KOPT-K1 (cell line): ENCODE measurements around the gene ARHGAP30.
A peak's percentile ranks its signal among the peaks of the same experiment; 100 is the strongest.

Experiments used
- H3K27ac ChIP-seq: fragments of 200-600 bp; sonication (generic); 2 replicates; pipeline ENCODE4 v1.5.1; 2016; ENCODE audit warnings: antibody characterized with exemption, mild to moderate bottlenecking, low read depth, low read length; ENCODE audit not compliant: poor library complexity, severe bottlenecking
- H3K36me3 ChIP-seq: fragments of 200-600 bp; sonication (generic); 2 replicates; pipeline ENCODE4 v1.5.1; 2017; ENCODE audit warnings: antibody characterized with exemption, mild to moderate bottlenecking, low read length, moderate library complexity; ENCODE audit not compliant: insufficient read depth
- H3K9me3 ChIP-seq: fragments of 200-600 bp; sonication (generic); 2 replicates; pipeline ENCODE4 v1.5.1; 2017; ENCODE audit warnings: antibody characterized with exemption, low read length, mild to moderate bottlenecking; ENCODE audit not compliant: insufficient read depth, poor library complexity, severe bottlenecking

ARHGAP30 gene

DNA sequence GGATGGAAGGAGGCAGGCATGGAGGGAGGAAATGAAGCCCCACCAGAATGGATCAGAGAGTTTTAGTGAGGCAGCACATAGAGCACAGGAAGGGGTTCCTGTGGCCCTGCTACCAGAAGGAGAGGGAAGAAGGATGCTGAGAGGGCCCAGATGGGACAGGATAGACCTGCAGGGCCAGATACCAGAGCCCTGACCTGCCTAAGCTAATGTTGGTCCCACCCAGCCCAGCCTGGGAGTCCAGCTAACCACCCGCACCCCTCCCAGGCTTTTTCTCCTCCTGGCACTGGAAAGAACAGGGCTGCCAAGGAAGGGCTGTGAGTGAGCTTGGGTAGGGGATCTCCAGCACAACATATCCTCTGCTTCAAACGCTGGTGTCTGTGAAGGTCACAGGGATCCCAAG, 12.8 kb upstream of the ARHGAP30 start:
- Histone ChIP-seq H3K36me3 (no peaks in the 10 kb centered on the region), H3K27ac (no peak overlapping the region)

DNA sequence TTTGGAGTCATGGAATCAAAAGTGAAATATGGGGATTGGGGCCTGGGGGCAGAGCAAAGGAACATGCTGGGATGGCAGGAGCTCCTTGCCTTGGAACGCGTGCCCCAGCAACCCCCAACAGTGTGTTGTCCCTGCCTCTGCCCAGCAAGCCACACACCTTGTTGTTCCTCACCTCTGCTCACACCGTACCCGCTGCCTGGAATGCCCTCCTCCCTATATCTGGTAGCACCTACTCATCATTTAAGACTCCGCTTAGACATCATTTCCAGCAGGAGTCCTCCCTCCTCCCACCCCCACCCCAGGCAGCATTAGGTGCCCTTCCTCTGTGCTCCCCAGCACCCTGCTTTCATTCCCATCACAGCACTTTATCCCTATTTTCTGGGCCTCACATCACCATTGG, 11.8 kb upstream of the ARHGAP30 start:
- no peaks in the 10 kb centered on the region for H3K9me3 ChIP-seq
- no peaks in the 10 kb centered on the region for H3K36me3 ChIP-seq
- no peak overlapping the region for H3K27ac ChIP-seq

More for the DNA sequence above, 12.8 kb upstream of the ARHGAP30 start:
- H3K9me3 ChIP-seq, result no peaks in the 10 kb centered on the region

DNA sequence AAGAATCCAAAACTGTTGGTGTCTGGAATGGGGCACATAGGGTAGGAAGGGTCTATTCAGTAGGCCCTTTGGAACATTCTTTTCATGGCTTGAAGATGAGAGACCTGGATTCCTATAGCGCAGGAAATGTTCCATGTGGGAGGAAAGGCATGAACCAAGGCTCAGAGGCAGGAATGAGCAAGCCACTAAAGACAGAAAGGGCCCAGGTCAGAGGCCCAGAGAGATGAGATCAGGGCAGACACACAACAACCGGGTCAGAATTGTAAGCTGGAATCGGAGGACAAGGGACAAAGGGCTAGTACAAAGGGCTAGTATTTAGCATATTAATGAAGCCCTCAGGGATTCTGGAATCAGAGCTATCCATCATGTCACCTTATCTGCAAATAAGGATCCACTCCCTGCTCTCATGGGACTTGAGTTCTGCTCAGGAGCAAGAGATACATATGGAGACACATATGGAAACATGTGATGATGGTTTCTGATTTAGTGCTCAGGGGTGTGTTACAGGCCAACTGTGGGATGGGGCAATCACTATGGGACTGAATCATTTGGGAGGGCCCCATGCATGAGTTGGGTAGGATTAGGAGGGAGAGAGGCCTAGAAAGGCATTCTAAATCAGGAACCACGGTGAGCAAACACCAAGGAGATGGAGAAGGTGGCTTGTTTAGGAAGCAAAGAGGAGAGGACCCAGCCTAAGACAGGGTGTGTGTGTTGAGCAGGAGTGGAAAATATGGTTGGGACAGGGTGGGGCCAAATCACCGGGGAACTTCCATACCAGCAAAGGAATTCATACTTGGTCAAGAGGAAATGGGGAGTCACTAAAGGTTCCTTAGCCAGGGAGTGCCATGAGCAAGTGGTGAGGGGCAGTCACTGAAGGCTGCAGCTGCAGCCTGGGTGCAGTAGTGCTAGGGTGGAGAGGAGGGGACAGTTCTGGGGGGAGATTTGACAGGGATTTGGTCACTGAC, 11.0 kb upstream of the ARHGAP30 start:
- no peak overlapping the region for H3K27ac ChIP-seq
- H3K36me3 ChIP-seq, result no peaks in the 10 kb centered on the region
- no peaks in the 10 kb centered on the region for H3K9me3 ChIP-seq

DNA sequence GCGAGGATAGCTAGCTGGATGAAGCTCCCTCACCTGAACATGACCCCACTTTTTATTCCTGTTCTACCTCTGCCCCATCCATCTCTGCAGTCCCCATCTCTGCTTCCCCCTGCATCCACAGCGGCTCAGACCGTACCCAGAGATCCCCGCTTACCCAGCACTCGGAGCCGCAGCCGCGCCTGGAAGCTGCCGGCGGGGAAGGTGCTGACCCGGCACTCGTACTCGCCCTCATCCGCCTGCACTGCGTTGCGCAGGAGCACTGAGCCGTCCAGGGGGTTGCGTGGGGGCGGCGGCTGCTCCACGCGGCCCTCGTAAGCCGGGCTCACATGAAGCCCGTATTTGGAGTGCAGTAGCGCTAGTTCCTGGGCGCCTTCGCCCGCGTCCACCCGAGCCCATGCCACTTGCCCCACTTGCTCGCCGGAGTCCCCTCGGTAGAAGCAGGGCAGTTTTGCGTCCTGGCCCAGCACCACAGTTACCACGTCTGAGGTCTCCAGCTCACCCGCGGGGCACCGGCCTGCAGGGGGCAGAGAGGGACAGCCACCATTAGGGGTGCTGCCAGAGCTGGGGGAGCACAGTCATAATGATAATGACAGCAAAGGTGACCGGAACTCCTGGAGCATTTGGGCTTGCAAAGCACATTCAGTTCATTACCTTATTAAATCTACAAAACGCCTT, 9.9 kb upstream of the ARHGAP30 start:
- H3K9me3 ChIP-seq, result no peaks in the 10 kb centered on the region
- no peaks in the 10 kb centered on the region for H3K36me3 ChIP-seq
- no peak overlapping the region for H3K27ac ChIP-seq

DNA sequence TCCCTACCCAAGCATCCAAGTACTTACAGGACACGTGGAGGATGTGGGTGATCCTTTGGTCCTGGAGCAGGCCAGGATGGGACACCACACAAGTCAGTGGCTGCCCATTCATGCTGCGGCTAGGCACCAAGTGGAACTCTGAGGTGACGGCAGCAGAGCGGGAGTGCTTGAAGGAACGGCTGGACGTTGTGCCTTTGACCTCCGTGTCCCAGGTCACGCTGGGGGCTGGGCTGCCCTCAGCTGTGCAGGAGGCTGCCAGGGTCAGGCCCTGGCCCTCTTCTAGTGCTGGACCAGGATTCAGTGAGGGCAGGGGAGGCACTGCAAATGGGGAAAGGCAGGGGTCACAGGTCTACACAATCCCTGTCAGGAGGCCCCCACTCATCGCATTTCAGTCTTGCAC, 7.7 kb upstream of the ARHGAP30 start:
- no peaks in the 10 kb centered on the region for H3K9me3 ChIP-seq
- no peak overlapping the region for H3K27ac ChIP-seq
- no peaks in the 10 kb centered on the region for H3K36me3 ChIP-seq

DNA sequence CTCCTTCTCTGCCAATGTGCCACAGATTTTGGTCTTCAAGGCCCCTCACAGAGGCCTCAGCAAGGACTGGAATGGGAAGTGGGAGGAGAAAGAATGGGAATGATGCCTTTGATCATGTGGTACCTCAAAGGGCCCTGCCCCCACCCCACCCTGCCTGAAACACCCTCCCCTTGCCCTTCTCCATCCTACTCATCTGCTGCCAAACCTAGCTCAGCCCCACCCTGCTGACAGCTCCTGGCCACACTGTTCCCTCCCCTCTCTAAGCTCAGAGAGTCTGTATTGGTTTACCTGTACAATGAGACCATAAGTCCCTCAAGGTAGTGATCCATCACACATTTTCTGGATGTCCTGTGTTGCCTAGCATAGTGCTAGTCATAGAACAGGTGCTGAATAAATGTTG, 6.7 kb upstream of the ARHGAP30 start:
- Histone ChIP-seq H3K27ac (no peak overlapping the region), H3K9me3 (no peaks in the 10 kb centered on the region), H3K36me3 (no peaks in the 10 kb centered on the region)

DNA sequence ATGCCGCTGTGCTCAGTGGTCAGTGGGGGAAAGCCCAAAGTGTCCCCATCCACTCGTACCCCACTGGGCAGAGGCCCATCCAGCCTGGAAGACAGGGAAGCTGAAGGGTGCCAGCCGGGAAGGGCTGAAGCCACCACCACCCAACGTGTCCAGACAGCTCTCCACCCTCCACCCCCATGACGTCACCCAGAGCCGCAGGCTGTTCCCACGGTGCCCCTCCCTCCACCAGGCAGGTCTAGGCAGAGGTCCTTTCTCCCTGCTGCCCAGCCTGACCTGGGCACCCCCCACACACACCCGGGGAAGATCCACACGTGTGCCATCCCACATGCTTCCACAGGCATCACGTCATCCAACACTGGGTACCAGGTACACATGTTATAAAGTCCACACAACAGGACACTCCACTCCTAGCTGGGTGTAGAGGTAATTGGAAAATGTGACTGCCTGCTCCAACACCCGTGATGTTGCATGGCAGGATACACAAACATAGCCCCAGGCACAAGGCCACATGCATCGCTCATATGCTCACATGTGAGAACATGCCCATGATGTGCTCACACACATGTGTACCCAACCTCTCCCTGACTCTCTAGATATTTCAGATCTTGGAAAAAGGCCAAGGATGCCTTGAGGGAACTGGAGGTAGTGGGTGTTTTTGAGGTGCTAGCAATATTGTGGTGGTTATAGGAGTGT, 5.1 kb upstream of the ARHGAP30 start:
- no peaks in the 10 kb centered on the region for H3K9me3 ChIP-seq
- no peak overlapping the region for H3K27ac ChIP-seq
- no peaks in the 10 kb centered on the region for H3K36me3 ChIP-seq

DNA sequence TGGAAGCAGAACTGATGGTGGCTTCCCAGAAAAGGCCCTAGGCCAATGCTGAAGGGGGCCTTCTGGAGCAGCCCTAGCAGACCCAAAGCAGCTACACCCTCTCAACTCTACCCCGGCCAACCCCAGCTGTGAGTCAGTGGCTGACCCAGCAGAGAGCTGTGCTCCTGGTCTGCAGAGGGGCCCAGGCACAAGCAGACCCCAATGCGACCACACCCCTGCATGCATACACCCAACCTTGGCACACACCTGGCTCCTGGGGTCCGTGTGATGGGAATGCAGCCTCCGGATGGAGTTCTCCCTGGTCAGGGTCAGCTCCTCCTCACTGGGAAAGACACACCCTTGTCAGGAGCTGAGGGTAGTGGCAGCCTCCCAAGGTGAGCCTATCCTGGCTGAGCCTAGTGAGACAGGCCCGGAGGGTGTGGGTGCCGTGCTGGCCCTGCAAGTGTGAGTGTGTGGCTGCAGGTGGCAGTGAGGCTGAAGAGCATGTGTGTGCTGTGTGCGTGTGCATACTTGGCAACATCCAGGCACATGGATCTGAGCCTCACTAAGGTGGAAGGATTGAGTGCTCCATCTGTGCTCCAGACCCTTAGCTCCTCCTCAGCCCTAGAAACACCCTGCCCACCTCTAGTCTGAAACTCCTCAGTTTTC, 3.9 kb upstream of the ARHGAP30 start:
- Histone ChIP-seq H3K36me3 (no peaks in the 10 kb centered on the region), H3K9me3 (no peaks in the 10 kb centered on the region), H3K27ac (peak overlapping the region; percentile 7)

DNA sequence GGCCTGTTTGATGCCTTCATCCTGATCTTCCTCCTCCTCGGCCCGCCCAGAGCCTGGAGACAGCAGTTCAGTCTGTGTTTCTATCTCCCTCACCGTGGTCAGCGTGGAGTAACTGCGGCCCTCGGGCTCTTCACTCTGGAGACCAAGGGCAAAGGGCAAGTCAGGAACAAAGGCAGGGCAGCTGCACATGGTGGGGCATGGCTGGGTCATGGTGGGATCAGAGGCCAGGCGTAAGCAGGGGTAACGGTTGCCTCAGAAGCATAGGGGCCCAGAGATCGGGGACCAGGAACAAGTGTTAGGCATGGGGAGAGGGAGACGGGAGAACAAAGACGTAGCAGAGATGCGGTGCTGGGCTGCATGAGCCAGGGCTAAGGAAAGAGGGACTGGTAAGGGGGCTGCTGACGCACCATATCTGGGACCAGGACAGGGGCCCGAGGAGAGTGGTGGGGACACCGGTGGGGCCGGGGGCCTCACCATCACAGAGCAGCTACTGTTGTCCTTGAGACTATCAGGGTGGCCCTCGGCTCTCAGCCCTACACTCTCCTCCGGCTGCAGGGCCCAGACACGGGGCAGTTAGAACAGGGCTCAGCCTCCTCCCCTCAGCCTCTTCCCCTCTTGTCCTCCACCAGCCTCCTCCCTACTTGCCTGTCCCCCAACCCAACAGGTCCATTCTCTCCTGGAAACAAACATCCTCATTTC, 3.2 kb upstream of the ARHGAP30 start:
- Histone ChIP-seq H3K9me3 (no peaks in the 10 kb centered on the region), H3K27ac (peak overlapping the region; percentile 7), H3K36me3 (no peaks in the 10 kb centered on the region)

DNA sequence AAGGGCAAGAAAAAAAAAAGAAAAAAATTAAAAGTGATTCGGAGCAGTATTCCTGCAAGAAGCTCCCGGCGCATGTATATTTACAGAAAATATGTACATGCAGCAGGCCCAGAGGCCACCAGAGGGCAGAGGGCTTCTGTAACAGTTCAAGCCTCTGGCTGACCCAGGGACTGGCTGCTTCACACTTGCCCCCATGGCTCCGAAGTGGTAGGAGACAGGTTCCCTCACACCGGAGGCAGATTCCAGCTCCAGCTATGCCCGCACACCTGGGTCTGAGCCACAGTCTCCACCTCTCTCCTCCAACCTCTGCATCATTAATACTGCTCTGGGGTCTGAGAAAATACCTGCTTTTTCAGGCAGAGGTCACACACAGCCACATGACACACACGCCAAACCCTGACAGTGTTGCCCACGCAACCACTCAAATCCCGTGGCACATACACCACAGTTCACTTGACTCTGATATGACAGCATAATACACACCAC, 2.2 kb upstream of the ARHGAP30 start:
- H3K27ac ChIP-seq, result peak overlapping the region; percentile 0
- no peaks in the 10 kb centered on the region for H3K9me3 ChIP-seq
- H3K36me3 ChIP-seq, result peaks cover 3% of the 10 kb centered on the region

DNA sequence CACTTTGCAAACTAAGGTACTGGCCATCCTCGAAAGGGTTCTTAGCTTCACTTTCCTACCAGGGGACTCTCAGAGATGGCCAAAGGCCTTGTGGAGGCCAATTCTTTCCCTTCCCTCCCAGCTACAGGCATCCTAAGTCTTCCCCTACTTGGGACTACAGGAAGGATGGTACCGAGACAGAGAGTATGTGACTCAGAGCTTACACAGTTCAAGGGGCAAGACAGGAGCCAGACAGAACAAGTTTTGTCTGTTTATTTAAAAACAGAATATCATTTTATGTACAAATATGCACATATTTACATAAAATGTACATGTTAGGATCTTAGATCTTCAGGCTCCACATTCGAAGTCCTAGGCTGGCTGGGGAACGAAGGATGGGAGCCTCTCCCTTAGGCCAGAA, 1.1 kb upstream of the ARHGAP30 start:
- Histone ChIP-seq H3K27ac (peak overlapping the region; percentile 98), H3K9me3 (no peaks in the 10 kb centered on the region), H3K36me3 (peaks cover 14% of the 10 kb centered on the region)

DNA sequence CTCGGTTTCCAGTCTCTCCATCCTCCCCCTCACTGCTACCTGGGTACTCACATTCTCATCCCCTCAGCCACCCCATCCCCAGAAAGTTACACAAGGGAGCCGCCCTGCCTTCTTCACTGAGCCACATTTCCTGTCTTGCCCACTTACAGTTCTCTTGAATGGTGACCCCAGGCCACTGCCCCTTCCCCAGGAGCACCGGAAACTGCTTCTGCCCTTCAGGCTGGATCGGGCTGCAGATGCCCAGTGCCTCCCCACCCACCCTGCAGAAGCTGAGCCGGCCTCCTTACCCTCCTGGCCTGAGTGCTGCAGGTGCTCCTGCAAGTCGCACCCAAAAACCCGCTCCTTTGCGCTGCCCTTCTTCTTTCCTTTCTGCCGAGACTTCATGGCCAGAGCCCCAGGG, 450 bp downstream of the ARHGAP30 start:
- Histone ChIP-seq H3K9me3 (no peaks in the 10 kb centered on the region), H3K36me3 (peaks cover 19% of the 10 kb centered on the region), H3K27ac (peak overlapping the region; percentile 98)

DNA sequence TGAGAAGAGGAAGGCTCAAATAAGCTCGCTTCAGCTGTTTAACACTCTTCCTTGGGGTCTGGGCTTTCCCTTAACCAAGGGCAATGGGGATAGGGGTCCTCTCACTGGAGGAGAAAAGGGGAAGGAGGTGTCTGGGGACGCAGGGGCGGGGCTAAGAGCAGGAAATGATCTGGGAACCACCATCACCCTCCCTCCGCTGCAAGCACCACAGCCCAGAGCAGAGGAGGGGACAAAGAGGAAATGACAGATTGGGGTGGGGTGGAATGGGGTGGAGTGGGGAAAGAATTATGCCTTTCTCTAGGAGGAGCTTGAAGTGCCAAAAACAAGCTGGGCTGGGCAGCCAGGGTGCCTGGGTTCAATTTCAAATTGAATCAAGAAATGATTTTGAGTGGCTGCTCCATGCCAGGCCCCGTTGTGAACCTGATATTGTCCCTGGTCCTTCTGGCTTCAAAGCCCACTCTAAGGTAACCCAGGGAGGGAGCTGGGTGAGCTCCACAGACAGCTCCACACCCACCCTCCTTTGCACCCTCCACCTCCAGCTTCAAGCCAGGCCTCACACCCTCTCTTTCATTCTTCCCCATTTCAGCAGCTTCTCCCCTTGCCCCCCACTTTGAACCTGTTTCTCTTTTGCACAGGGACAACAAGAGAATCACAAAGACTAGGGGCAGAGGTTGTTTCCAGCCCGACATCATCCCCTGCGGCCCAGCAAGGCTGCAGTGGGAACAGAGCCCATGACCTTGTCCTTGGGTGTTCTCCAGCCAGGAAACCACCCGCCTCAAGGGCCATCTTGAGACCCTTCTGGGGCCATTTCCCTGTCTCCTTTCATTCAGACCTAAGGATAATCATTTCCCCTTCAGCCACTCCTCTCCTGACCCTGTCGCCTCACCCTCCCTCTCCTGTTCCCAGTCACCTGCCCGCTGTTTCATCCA, 1.1 kb downstream of the ARHGAP30 start:
- H3K27ac ChIP-seq, result peak overlapping the region; percentile 98
- no peaks in the 10 kb centered on the region for H3K9me3 ChIP-seq
- H3K36me3 ChIP-seq, result peaks cover 26% of the 10 kb centered on the region
